ENCODE results near the gene BSX.

BSX gene

GRCh38 chr11:122979103-122979814, 2.4 kb downstream of the BSX start:
- no peak for DNase-seq (ENCODE audit: extremely low spot score)
- POLR2A ChIA-PET: no interaction called here
- no peak for TF ChIP-seq FOXA1 (IDR thresholded peaks at IDR 0.05)
- no peak for TF ChIP-seq ARNT (IDR thresholded peaks at IDR 0.05)
- no peak for TF ChIP-seq PKNOX1 (IDR thresholded peaks at IDR 0.05)
- TF ChIP-seq FOXK2 (IDR thresholded peaks at IDR 0.05): no peak
- TF ChIP-seq ZNF384 (IDR thresholded peaks at IDR 0.05): no peak
- TF ChIP-seq ELF4 (IDR thresholded peaks at IDR 0.05): no peak
- TF ChIP-seq SUZ12 (IDR thresholded peaks at IDR 0.05): no peak
- TF ChIP-seq BHLHE40 (IDR thresholded peaks at IDR 0.05; ENCODE audit: borderline replicate concordance): no peak
- TF ChIP-seq L3MBTL2 (conservative IDR thresholded peaks at IDR 0.05): no peak
- no peak for TF ChIP-seq LEF1 (IDR thresholded peaks at IDR 0.05; ENCODE audit: borderline replicate concordance)
- TF ChIP-seq CTBP1 (IDR thresholded peaks at IDR 0.05; ENCODE audit: borderline replicate concordance): no peak
- no peak for TF ChIP-seq HDGF (IDR thresholded peaks at IDR 0.05; ENCODE audit: borderline replicate concordance)
- CTCF ChIA-PET: no interaction called here

- CTCF ChIA-PET: no interaction called here
- POLR2A ChIA-PET: no interaction called here
- TF ChIP-seq TARDBP (IDR thresholded peaks at IDR 0.05) (no peak), CTBP1 (IDR thresholded peaks at IDR 0.05; ENCODE audit: borderline replicate concordance) (no peak), PKNOX1 (IDR thresholded peaks at IDR 0.05) (no peak), FOXA1 (IDR thresholded peaks at IDR 0.05) (no peak), ELF4 (IDR thresholded peaks at IDR 0.05) (no peak), LEF1 (IDR thresholded peaks at IDR 0.05; ENCODE audit: borderline replicate concordance) (no peak), BHLHE40 (IDR thresholded peaks at IDR 0.05; ENCODE audit: borderline replicate concordance) (no peak), FOXK2 (IDR thresholded peaks at IDR 0.05) (no peak), ARNT (IDR thresholded peaks at IDR 0.05) (no peak), SP1 (IDR thresholded peaks at IDR 0.05) (no peak), HDGF (IDR thresholded peaks at IDR 0.05; ENCODE audit: borderline replicate concordance) (no peak), L3MBTL2 (conservative IDR thresholded peaks at IDR 0.05) (no peak), ZNF384 (IDR thresholded peaks at IDR 0.05) (no peak), NFRKB (IDR thresholded peaks at IDR 0.05) (no peak), FOXM1 (IDR thresholded peaks at IDR 0.05; ENCODE audit: borderline replicate concordance) (no peak), SUZ12 (IDR thresholded peaks at IDR 0.05) (no peak)
Observed at GRCh38 chr11:122978299-122978620, 3.4 kb downstream of the BSX start.

GRCh38 chr11:122977470-122978298, 4.0 kb downstream of the BSX start:
- no peak for TF ChIP-seq TARDBP (IDR thresholded peaks at IDR 0.05)
- no peak for TF ChIP-seq SP1 (IDR thresholded peaks at IDR 0.05)
- TF ChIP-seq FOXM1 (IDR thresholded peaks at IDR 0.05; ENCODE audit: borderline replicate concordance): no peak
- no peak for TF ChIP-seq ARNT (IDR thresholded peaks at IDR 0.05)
- no peak for TF ChIP-seq PKNOX1 (IDR thresholded peaks at IDR 0.05)
- TF ChIP-seq NFRKB (IDR thresholded peaks at IDR 0.05): no peak
- no peak for TF ChIP-seq SUZ12 (IDR thresholded peaks at IDR 0.05)
- TF ChIP-seq FOXA1 (IDR thresholded peaks at IDR 0.05): no peak
- TF ChIP-seq ZNF384 (IDR thresholded peaks at IDR 0.05): no peak
- no peak for TF ChIP-seq CTBP1 (IDR thresholded peaks at IDR 0.05; ENCODE audit: borderline replicate concordance)
- TF ChIP-seq FOXK2 (IDR thresholded peaks at IDR 0.05): no peak
- no peak for TF ChIP-seq BHLHE40 (IDR thresholded peaks at IDR 0.05; ENCODE audit: borderline replicate concordance)
- no peak for TF ChIP-seq LEF1 (IDR thresholded peaks at IDR 0.05; ENCODE audit: borderline replicate concordance)
- no peak for DNase-seq (ENCODE audit: extremely low spot score)
- CTCF ChIA-PET: no interaction called here
- POLR2A ChIA-PET: no interaction called here

More at GRCh38 chr11:122978299-122978620, 3.4 kb downstream of the BSX start:
- no peak for DNase-seq (ENCODE audit: extremely low spot score)

- POLR2A ChIA-PET: no interaction called here
- no peak for DNase-seq (ENCODE audit: extremely low spot score)
- CTCF ChIA-PET: no interaction called here
- TF ChIP-seq NFRKB (IDR thresholded peaks at IDR 0.05) (no peak), ZNF384 (IDR thresholded peaks at IDR 0.05) (no peak), ARNT (IDR thresholded peaks at IDR 0.05) (no peak), FOXA1 (IDR thresholded peaks at IDR 0.05) (no peak), L3MBTL2 (conservative IDR thresholded peaks at IDR 0.05) (no peak), FOXK2 (IDR thresholded peaks at IDR 0.05) (no peak), BHLHE40 (IDR thresholded peaks at IDR 0.05; ENCODE audit: borderline replicate concordance) (no peak), HDGF (IDR thresholded peaks at IDR 0.05; ENCODE audit: borderline replicate concordance) (no peak), SP1 (IDR thresholded peaks at IDR 0.05) (no peak), CTBP1 (IDR thresholded peaks at IDR 0.05; ENCODE audit: borderline replicate concordance) (no peak), TARDBP (IDR thresholded peaks at IDR 0.05) (no peak), LEF1 (IDR thresholded peaks at IDR 0.05; ENCODE audit: borderline replicate concordance) (no peak), FOXM1 (IDR thresholded peaks at IDR 0.05; ENCODE audit: borderline replicate concordance) (no peak), SUZ12 (IDR thresholded peaks at IDR 0.05) (no peak), ELF4 (IDR thresholded peaks at IDR 0.05) (no peak), PKNOX1 (IDR thresholded peaks at IDR 0.05) (no peak)
Observed at GRCh38 chr11:122976734-122977469, 4.7 kb downstream of the BSX start.
